Thoracic aorta (tissue), 2 donors: Measurements from ENCODE around the gene TPST1. TPM values are rescaled to one million over a fixed set of nuclear protein-coding genes. Genes with fewer than 3 reads are reported as not detected.
A peak's percentile ranks its signal among the peaks of the same experiment; 100 is the strongest.

Source experiments
- ATAC-seq: fragments of 150-250 bp; one replicate; pipeline ENCODE4 v1.8.0; 2017; ENCODE audit warnings: low read depth; ENCODE audit not compliant: insufficient number of reproducible peaks, low FRiP score
- DNase-seq: peaks from one replicate; pipeline ENCODE4 v3.0.0-alpha.2; 2020; ENCODE audit warnings: low spot score
- H3K27ac ChIP-seq, 2 donors: fragments of 200-600 bp; sonication (generic); 1 replicate in 1 of 2; 2 replicates in 1 of 2; pipeline ENCODE4 v1.5.1; 2016; ENCODE audit warnings: mild to moderate bottlenecking in 2 of 2, moderate library complexity in 2 of 2
- H3K27me3 ChIP-seq: fragments of 200-600 bp; sonication (generic); replicated peaks from 2 replicates; pipeline ENCODE4 v1.6.0; 2016; ENCODE audit warnings: mild to moderate bottlenecking; ENCODE audit not compliant: insufficient read depth
- H3K36me3 ChIP-seq: fragments of 200-600 bp; sonication (generic); one replicate; pipeline ENCODE4 v1.5.1; 2016
- H3K4me1 ChIP-seq, 2 donors: fragments of 200-600 bp; sonication (generic); 1 replicate in 1 of 2; 2 replicates in 1 of 2; pipeline versions ENCODE4 v1.5.1 to v1.6.0; 2016; ENCODE audit warnings: low read depth in 2 of 2, mild to moderate bottlenecking in 1 of 2; ENCODE audit not compliant: control insufficient read depth in 1 of 2
- H3K4me3 ChIP-seq: fragments of 200-600 bp; sonication (generic); 2 replicates; pipeline ENCODE4 v1.5.1; 2016; ENCODE audit warnings: mild to moderate bottlenecking
- H3K9me3 ChIP-seq: fragments of 200-600 bp; sonication (generic); 2 replicates; pipeline ENCODE4 v1.5.1; 2016
- total RNA-seq, 2 donors: library from RNA; depleted of rRNA; stranded (reverse); fragments of >200 nt; gene quantifications; one replicate each; pipeline versions ENCODE4 v1.1.0 to v1.2.3, GENCODE V29; 2016
- TF ChIP-seq, protein P1 (sequence below): fragments of 200-600 bp; sonication (generic); IDR thresholded peaks from one replicate; pipeline ENCODE4 v1.5.1; 2019; ENCODE audit warnings: antibody characterized with exemption

TPST1 gene
- total RNA-seq, 2 donors from 2014 or later, result 18.1 to 25.4 TPM

DNA sequence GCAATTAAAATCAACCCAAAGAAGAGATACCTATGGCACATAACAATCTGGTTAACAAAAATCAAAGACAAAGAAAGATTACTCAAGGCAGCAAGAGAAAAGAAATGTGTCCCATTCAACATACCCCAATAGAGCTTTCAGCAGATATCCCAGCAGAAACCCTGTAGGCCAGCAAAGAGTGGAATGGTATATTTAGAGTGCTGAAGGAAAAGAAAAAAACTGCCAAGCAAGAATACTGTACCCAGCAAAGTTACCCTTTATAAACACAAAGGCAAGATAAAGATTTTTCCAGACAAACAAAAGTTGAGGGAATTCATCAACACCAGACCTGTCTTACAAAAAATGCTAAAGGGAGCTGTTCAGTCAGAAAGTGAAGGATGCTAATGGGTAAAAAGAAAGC, 131.6 kb downstream of the TPST1 start:
- no peak overlapping the region for H3K27ac ChIP-seq

DNA sequence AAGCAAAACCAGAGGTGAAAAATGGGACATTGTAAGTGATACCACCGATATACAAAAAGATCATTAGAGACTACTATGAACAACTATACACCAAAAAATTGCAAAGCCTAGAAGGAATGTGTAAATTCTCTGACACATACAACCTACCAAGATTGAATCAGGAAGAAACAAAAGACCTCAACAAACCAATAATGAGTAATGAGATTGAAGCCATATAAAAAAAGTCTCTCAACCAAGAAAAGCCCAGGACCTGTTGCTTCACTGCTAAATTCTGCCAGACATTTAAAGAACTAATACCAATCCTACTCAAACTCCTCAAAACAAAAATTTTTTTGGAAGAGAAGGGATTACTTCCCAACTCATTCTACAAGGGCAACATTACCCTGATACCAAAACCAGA, 134.0 kb downstream of the TPST1 start:
- Histone ChIP-seq H3K4me3 (no peak overlapping the region), H3K9me3 (peaks cover 9% of the 10 kb centered on the region), H3K4me1 (no peaks in the 10 kb centered on the region), H3K27ac (no peak overlapping the region), H3K36me3 (no peaks in the 10 kb centered on the region), H3K27me3 (no peaks in the 10 kb centered on the region)
- DNase-seq (no peak), ATAC-seq (no peak)
- TF ChIP-seq, protein P1, sequence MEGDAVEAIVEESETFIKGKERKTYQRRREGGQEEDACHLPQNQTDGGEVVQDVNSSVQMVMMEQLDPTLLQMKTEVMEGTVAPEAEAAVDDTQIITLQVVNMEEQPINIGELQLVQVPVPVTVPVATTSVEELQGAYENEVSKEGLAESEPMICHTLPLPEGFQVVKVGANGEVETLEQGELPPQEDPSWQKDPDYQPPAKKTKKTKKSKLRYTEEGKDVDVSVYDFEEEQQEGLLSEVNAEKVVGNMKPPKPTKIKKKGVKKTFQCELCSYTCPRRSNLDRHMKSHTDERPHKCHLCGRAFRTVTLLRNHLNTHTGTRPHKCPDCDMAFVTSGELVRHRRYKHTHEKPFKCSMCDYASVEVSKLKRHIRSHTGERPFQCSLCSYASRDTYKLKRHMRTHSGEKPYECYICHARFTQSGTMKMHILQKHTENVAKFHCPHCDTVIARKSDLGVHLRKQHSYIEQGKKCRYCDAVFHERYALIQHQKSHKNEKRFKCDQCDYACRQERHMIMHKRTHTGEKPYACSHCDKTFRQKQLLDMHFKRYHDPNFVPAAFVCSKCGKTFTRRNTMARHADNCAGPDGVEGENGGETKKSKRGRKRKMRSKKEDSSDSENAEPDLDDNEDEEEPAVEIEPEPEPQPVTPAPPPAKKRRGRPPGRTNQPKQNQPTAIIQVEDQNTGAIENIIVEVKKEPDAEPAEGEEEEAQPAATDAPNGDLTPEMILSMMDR, result no peak

More for the DNA sequence above, 131.6 kb downstream of the TPST1 start:
- DNase-seq (no peak), ATAC-seq (no peak)
- TF ChIP-seq, protein P1, result no peak
- no peak overlapping the region for H3K4me3 ChIP-seq
- no peaks in the 10 kb centered on the region for H3K36me3 ChIP-seq
- peaks cover 0 to under 1% of the 10 kb centered on the region in 2 donors for H3K4me1 ChIP-seq
- no peaks in the 10 kb centered on the region for H3K27me3 ChIP-seq
- peaks cover 9% of the 10 kb centered on the region for H3K9me3 ChIP-seq

DNA sequence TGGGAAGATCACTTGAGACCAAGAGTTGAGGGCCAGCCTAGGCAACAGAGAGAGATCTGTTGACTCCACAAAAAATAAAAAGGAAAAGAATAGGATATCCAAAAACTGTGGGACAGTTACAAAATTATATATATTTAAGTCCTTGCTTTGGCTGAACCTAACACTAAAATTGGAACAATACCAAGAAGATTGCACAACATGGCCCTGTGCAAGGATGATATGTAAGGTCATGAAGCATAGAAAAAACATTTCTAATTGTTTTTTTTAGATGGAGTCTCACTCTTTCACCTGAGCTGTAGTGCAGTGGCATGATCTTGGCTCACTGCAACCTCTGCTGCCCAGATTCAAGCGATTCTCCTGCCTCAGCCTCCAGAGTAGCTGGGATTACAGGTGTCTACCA, 139.0 kb downstream of the TPST1 start:
- Histone ChIP-seq H3K27me3 (no peaks in the 10 kb centered on the region), H3K36me3 (no peaks in the 10 kb centered on the region), H3K4me1 (peaks cover 12 to 15% of the 10 kb centered on the region in 2 donors), H3K9me3 (no peaks in the 10 kb centered on the region), H3K4me3 (no peak overlapping the region), H3K27ac (no peak overlapping the region)
- TF ChIP-seq, protein P1, result no peak
- ATAC-seq, result no peak
- no peak for DNase-seq

DNA sequence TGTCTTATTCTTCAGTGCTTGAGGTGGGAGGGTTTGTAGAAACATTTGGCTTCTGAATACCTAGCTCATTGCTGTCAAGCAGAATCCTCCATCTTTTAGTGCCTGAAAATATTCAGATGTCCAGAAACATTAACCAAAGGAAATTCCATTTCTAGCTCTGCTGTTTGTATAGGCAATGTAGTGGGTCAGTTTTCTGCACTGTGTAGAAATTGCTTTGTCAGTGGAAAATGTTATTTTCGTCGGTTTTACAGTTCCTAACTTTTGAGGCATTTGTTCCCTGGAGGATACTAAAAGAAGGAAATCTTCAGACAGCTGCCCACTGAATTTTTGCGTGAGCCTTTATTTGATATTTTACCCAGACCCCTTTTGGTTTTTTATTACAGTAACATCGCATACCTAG, 143.4 kb downstream of the TPST1 start:
- peak overlapping the region; percentile 23 for H3K4me3 ChIP-seq
- DNase-seq, result no peak
- H3K36me3 ChIP-seq, result no peaks in the 10 kb centered on the region
- TF ChIP-seq, protein P1, result no peak
- no peak for ATAC-seq
- H3K9me3 ChIP-seq, result no peaks in the 10 kb centered on the region
- no peaks in the 10 kb centered on the region for H3K27me3 ChIP-seq
- H3K4me1 ChIP-seq, result peaks cover 16 to 24% of the 10 kb centered on the region in 2 donors
- peak overlapping the region; percentile 33 to 56 for H3K27ac ChIP-seq

DNA sequence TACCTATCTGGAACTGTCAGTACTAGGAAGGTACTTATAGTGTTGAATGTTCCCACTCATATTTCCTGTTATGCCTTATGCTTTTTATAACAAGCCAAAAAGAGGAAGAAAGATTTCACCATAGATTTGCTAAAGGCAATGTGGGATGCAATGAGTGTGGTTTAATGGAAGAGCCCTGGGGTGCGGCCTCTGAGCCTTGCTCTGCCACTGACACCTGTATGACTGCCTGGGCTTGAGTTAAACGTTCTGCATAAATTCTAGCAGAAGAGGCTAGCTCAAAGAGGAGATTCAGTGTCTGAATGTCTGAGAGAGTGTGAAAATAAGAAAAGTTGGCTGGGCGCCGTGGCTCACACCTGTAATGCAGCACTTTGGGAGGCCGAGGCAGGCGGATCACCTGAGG, 143.8 kb downstream of the TPST1 start:
- TF ChIP-seq, protein P1, result no peak
- Histone ChIP-seq H3K9me3 (no peaks in the 10 kb centered on the region), H3K4me1 (peaks cover 16 to 24% of the 10 kb centered on the region in 2 donors), H3K4me3 (no peak overlapping the region), H3K27ac (peak overlapping the region; percentile 33 to 56), H3K36me3 (no peaks in the 10 kb centered on the region), H3K27me3 (no peaks in the 10 kb centered on the region)
- DNase-seq, result no peak
- no peak for ATAC-seq
